Stimulated activated CD8-positive, alpha-beta memory T cell treated with anti-CD3 and anti-CD28 coated beads, Interleukin-15, amount 100 ng/mL, for 48 hours (primary cell): Measurements from ENCODE around the gene WFDC9.
"Not testable (repeated sequence)": the region's sequence is repeated elsewhere in the genome, so short reads cannot be mapped to it uniquely, and the experiment has no call there.

Experiments used
- DNase-seq, 2 donors: peaks; one replicate each; pipeline ENCODE4 v3.0.0-alpha.2; 2020; ENCODE audit warnings: low read depth in 2 of 2

WFDC9 gene

GRCh38 chr20:45592574-45593189 lies 38.4 kb downstream of the WFDC9 start:
- DNase-seq: peak in 1 of 2 donors; percentile 3

- DNase-seq: no peak
Observed at GRCh38 chr20:45589725-45590124, 41.4 kb downstream of the WFDC9 start.

GRCh38 chr20:45588800-45589199 lies 42.3 kb downstream of the WFDC9 start:
- DNase-seq: no peak

- DNase-seq: not testable (repeated sequence)
Observed at GRCh38 chr20:45585986-45586385, 45.1 kb downstream of the WFDC9 start.

- not testable (repeated sequence) for DNase-seq
Observed at GRCh38 chr20:45584294-45584693, 46.8 kb downstream of the WFDC9 start.

- DNase-seq: no peak
Observed at GRCh38 chr20:45583502-45583901, 47.6 kb downstream of the WFDC9 start.

- no peak for DNase-seq
Observed at GRCh38 chr20:45581702-45582101, 49.4 kb downstream of the WFDC9 start.

GRCh38 chr20:45579184-45579583 lies 51.9 kb downstream of the WFDC9 start, which contains the start of gene WFDC8:
Gene WFDC8, minus strand, starts transcription at chr20:45579284. Its CDS starts 37 bp downstream, at chr20:45579247.
- no peak for DNase-seq

- no peak for DNase-seq
Observed at GRCh38 chr20:45578231-45578630, 52.9 kb downstream of the WFDC9 start.

- DNase-seq: no peak
Observed at GRCh38 chr20:45576995-45577394, 54.1 kb downstream of the WFDC9 start.

- no peak for DNase-seq
Observed at GRCh38 chr20:45575931-45576330, 55.2 kb downstream of the WFDC9 start.

- not testable (repeated sequence) for DNase-seq
Observed at GRCh38 chr20:45569650-45570049, 61.4 kb downstream of the WFDC9 start.

GRCh38 chr20:45564760-45565276 lies 66.3 kb downstream of the WFDC9 start:
- no peak for DNase-seq
